Body of pancreas (tissue), 4 donors: ENCODE measurements around the gene ASCC1.

Experiments
- CTCF ChIP-seq, 7 experiments: fragments of 450-650 bp in 4 of 7; fragments of 200-600 bp in 3 of 7; sonication (generic) in 3 of 7; IDR thresholded peaks; one replicate each; pipeline ENCODE4 v1.5.1; 2016 to 2019; ENCODE audit warnings: antibody characterized with exemption in 7 of 7
- POLR2A ChIP-seq, 3 donors: fragments of 450-650 bp; IDR thresholded peaks; one replicate each; pipeline ENCODE4 v1.6.1; 2016; ENCODE audit warnings: antibody characterized with exemption in 3 of 3, mild to moderate bottlenecking in 2 of 3

GRCh38 chr10:72121389-72121788 lies 94.7 kb downstream of the ASCC1 start:
- no peak for TF ChIP-seq CTCF (IDR thresholded peaks at IDR 0.05)
- TF ChIP-seq POLR2A (IDR thresholded peaks at IDR 0.05) = no peak
